Astrocyte of the hippocampus (primary cell): Measurements from ENCODE around the gene RBFA.

Source experiments
- DNase-seq: peaks from one replicate; pipeline ENCODE4 v3.0.0; 2011; ENCODE audit warnings: low read depth, low spot score

RBFA gene

DNA sequence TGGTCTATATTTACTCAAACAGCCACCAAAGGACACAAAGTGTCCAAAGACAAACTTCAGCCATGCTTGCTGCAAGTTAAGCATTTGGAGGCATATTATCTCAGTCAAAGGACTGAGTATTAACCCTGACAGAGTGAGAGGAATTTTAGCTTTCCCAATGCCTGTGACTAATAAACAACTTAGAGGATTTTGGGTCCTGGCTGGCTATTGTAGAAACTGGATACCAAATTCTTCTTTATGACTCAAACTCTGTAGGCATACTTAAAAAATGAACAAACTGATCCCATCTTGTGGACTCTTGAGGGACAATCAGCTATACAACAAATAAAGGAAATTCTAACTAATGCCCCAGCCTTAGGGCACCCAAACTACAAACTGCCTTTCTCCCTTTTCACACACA, 6.5 kb upstream of the RBFA start:
- DNase-seq, result peak; percentile 13

DNA sequence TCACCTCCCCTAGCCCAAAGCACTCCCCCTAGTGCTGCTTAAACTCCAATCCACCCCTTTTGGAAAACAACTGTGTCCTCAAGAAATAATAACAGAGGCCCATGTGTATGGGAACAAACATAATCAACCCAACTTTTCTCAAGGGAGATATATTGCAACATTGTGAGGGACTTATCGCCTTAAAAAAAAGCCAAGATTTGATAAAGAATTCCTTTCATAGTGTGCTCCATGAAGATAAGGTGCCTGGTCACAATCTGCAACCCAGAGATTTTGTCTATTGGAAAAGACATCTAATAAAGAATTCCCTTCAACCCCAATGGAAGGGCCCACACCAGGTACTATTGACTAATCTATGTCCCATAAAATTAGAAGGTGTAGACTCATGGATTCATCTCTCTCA, 4.5 kb upstream of the RBFA start:
- DNase-seq, result no peak

DNA sequence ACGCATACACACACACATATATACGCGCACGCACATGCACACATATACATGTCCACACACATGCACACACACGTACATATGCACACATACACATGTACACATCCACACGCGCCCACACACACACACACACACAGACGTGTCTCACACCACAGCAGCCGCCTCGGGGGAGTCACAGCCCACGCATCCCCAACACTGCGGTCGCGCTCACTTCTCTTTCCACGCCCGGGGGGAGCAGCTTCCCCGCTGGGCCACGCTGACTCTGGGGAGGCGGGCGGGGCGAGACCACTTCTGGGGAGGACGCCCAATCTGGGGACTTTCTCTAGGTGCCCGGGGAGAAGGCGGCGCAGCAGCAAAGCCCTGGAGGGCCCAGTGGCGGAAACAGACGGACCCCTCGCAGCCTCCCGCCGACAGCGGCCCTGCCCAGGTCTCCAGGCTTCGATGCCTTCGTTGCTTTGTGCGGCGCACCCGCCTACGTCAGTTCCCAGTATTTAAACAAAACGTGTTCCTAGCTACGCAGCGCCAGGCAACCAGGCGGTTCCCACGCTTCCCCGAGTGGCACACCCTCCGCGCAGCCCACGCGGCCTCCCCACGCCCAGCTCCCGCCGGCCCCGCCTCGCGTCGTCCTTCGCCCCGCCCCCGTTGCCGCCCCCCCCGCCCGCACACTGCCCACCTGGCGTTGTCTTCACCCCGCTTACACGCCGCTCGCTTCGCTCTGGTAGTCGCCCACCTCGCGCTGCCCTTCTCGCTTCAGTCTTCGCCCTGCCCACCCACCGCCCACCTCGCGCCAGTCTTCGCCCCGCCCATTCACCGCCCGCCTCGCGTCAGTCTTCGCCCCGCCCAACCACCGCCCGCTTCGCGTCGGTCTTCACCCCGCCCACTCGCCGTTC, 810 bp upstream of the RBFA start:
- DNase-seq, result no peak

DNA sequence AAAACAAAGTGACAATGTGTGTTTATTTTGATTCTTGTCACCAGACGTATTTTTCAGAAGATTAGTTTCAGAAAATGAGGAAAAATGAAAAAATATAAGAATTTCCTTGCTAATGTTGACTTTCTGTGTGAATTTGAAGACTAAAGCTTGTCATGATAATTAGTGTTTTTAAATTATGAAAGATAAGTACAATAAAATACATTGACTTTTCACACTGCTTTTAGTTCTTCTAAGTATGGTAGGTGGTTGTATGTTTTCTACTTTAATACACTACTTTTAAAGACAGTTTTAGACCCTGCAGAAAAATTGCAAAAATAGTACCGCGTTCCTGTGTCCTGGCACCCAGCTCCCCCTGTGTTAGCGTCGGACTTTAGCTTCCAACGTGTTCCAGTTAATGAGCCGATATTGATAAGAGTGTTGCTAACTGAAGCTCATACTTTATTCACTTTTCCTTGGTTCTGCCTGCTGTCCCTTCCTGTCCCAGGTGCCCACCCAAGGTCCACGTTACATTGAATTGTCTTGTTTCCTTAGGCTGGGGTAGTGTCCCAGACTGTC, 695 bp downstream of the RBFA start:
- peak; percentile 17 for DNase-seq

DNA sequence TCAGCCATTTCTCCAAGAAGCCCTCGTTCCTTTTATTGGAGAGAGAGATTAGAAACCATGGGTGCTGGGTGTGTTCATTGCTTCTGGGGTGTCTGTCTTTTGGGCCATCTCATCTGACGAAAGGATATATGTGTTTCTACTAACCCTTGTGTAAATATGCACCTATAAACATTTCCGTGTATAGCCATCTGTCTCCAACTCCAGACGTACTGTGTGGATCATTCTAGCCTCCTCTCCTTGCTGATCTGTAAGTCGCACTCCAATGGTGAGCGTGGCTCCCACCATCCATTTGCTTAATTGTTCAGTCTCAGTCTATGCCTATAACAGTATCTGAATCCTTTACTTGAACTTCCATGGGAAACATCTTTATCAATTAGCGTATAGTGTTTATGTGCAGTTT, 1.8 kb downstream of the RBFA start:
- no peak for DNase-seq

DNA sequence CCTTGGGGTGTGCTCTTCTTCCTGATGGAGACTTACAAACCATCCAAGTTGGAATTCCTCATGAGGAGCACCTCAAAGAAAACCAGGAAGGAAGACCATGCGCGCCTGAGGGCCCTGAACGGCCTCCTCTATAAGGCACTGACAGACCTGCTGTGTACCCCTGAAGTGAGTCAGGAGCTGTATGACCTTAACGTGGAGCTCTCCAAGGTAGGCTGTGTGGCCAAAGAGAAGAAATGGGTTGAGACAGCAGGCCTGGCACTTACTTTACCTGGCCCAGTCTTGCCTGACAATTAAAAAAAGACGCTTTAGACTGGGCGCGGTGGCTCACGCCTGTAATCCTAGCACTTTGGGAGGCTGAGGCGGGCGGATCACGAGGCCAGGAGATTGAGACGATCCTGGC, 3.1 kb downstream of the RBFA start:
- DNase-seq, result no peak

DNA sequence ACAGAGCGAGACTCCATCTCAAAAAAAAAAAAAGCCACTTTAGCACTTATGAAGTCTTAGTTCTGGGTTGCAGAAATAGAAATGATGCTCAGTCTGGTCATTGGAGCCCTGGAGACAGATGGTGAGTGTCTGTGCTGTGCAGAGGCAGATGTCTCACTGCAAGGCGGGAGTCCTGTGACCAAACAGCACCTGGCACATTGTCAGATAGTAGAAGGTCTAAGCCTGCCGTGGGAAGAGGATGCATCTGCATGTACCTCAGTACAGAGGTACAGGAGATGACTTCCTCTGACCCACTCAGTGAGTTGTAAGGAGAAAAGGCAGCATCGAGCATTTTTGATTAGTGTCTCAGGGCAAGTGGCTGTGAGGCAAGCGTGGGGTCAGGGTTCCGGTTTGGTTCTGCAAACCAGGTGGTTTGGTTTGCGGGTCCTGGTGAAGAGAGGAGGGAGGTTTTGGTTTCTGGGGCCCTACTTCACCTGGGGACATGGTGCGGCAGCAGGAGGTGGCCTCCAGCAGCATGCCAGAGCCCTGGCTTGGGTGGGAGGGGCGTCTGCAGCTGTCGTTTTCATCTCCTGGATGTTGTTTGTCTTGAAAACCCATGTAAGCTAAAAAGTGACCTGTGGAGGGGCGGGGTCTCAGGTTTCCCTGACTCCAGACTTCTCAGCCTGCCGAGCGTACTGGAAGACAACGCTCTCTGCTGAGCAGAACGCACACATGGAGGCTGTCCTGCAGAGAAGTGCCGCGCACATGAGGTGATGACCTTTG, 3.8 kb downstream of the RBFA start:
- DNase-seq, result no peak

DNA sequence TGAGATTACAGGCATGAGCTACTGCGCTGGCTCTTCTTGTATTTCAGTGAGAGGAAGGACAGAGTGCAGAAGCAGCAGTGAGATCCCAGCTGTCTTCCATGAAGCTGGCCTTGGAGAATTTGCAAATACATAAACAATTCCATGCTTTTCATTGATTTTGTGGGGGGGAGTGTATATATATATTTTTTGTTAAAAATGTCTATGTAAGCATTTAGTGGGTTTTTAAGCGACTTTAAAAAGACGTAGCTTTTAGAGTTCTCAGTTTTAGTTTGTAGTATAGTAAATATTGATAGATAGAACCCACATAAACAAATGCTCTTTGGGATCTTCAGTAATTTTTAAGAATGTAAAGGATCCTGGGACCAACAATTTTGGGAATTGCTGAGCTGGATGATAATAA, 6.3 kb downstream of the RBFA start:
- DNase-seq, result no peak

DNA sequence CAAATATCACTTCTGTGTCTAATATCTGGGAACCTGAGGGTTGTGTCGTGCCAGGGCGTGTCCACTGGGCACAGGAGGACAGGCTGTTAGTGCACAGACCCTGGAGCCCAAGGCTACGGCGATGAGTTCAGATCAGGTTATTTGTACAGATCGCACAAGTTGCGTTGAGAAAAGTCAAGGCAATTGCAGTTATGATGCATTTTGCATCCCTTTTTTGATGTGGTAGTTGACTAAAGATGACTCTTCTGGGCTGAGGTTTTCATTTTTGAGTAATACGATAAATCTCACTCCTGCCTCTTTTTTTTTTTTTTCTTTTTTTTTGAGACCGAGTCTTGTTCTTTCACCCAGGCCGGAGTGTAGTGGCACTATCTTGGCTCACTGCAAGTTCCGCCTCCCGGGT, 7.2 kb downstream of the RBFA start:
- no peak for DNase-seq

DNA sequence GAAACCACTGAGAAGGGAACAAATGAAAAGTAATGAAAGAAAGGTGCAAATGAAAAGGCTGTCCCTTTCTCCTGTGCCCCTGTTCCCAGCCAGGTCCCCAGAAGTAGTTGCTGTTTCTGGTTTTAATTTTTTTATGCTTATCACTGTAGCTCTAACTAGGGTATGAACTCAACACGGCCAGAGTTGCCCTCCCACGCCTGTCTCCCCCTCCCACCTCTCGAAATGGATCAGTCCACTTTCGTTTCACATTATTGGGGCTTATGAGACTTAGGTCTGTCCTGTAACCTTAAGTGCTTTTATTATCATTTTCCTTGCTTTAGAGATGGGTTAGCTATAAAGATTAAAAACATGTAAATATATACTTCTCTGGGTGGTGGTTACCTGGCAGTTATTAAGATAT, 8.6 kb downstream of the RBFA start:
- DNase-seq, result no peak

DNA sequence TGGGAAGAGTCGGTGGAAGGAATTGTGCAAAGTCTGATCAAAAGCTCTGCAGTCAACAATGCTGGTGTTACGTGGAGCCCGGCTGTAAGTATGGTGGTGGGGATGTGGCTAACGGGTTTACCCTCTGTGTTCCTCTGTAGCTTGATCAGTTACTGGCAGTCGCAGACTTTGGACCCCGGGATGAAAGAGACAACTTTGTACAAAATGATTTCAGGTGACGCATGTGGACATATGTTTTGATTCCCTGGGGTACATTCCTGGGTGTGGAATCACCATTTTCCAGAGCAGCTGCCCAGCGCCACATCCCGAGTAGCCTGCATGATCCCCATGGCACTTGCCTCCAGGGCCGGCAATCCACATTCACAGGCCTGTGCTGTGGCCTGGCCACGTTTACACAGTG, 9.8 kb downstream of the RBFA start:
- no peak for DNase-seq

DNA sequence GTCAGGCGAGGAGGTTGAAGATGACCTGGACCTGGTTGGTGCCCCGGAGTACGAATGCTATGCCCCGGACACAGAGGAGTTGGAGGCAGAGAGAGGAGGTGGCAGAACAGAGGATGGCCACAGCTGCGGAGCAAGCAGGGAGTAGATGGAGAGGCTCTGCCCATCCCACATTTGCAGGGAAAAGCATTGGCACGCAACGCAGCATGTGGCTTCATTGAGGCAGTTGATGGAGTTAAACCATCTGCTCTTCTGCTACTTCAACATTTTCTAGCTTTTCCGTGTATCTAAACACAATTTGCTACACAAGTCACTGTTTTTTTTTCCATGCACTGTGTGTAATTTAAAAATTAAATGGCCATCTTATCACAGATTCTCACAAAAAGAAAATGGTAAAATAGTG, 11.8 kb downstream of the RBFA start:
- no peak for DNase-seq

DNA sequence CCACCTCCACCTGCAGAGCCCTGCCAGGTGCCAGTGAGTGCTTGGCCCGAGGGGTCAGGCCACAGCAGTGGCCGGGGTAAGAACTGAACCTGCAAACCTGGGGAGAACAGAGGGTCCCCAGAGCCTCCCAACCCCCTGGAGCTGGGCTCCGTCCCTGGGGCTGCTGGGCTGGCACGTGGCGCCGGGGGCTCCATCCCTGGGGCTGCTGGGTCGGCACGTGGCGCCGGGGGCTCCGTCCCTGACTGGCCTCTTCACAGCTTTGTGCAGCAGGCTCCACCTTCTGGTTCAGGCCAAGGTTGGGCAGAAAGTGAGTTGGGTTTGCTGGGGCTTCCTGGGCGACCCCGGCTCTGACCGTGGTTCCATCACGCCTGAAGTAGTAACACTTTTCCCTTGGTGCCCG, 12.2 kb downstream of the RBFA start:
- no peak for DNase-seq

DNA sequence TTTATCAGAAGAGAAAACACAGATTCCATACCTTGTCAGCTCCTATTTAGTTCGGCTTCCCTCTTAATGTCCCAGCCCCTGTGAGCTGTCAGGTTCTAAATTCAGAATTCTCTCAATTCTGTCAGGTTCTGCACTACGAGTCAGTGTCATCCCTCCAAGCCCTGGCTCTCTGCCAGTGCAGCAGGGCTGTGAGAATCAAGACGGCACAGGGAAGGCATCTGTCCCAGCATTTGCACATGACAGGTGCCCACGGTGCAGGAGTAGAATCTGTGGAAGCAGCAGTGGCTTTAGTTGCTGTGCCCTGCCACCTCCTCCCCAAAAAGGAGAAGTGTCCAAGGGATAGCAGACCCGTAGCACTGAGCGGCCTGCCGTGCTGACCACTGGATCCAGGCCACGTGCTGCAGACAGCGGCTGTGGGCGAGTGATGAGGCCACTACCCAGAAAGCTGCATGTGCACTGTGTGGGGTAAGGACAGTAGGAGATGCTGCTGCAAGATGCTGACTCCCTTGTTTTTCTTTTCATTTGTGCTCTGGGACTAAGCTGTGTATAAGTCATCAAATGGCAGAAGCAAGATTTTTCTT, 12.8 kb downstream of the RBFA start:
- DNase-seq, result no peak

DNA sequence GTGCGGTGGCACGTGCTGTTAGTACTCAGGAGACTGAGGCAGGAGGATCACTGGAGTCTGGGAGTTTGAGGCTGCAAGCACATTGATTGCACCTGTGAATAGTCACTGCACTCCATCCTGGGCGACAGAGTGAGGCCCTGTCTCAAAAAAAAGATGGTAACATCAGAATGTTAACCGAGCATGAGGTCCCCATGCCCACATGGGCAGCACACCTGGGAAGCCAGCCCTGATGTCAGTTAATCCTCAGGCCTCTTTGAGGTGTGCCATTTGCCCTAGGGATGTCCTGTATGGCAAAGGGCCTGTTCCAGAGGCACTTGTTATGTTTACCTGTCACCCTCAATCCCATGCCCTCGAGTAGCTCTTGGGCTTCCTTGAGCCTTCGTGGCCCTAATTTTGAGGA, 16.6 kb downstream of the RBFA start:
- no peak for DNase-seq

DNA sequence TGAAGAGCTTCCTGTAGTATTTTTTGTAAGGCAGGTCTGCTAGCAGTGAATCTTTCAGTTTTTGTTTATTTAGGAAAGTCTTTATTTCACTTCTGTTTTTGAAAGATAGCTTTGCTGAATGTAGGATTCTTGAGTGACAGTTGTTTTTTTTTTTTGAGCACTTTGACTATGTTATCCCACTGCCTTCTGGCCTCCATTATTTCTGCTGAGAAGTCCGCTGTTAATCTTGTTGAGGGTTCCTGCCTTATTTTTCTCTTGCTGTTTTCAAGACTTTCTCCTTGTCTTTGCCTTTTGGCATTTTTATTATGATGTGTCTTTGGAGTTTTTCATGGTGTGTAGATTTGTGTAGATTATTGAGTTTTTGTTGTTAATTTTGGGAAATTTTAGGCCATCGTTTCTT, 21.9 kb downstream of the RBFA start:
- no peak for DNase-seq

DNA sequence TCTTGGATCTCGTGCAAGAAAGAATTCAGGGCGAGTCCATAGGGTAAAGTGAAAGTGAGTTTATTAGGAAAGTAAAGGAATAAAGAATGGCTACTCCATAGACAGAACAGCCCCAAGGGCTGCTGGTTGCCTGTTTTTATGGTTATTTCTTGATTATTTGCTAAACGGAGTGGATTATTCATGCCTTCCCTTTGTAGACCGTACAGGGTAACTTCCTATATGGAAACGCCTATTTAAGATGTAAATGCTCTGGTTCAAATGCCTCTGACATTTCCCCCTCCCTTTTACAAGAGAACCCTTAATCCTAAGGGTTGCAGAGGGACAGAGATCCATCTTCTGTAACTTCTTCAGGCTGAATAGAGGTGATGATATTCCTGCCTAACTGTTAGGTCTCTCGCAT, 25.7 kb downstream of the RBFA start:
- DNase-seq, result no peak

DNA sequence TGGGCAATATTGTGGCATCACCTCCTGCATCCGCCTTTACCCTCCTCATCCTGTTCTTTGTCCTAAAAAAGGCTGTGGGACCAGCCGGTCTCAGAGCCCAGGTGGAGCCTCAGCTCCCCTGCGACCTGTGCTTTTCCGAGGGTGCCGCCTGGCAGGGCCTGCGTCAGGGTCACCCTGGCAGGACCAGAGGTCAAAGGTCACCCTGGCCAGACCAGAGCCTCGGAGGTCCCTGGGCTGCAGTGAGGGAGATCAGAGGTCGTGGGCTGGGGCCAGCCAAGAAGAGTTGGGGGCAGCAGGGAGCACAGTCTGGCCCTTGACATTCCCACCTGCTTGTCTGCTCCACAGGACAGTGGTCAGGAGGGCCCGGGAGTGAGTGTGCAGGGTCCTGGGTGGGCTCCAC, 31.5 kb downstream of the RBFA start:
- DNase-seq, result no peak

DNA sequence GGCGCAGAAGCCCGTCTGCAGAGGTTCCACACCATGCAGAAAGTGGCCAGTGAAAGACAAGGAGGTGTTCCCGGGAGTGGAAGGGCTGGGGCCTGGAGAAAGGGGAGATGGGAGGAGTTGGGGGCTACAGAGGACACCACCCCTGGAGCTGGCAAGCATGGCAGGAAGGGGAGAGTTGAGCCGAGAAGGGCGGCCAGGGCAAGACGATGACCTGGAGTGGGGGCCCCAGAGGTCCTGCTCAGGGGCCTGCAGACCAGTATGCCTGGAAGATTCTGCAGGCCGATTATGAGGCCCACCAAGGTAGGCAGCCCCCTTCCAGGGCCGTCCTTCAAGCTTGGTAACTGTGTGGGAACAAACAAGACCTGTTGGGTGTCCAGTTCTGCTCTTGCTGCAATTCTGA, 33.1 kb downstream of the RBFA start:
- DNase-seq, result no peak

DNA sequence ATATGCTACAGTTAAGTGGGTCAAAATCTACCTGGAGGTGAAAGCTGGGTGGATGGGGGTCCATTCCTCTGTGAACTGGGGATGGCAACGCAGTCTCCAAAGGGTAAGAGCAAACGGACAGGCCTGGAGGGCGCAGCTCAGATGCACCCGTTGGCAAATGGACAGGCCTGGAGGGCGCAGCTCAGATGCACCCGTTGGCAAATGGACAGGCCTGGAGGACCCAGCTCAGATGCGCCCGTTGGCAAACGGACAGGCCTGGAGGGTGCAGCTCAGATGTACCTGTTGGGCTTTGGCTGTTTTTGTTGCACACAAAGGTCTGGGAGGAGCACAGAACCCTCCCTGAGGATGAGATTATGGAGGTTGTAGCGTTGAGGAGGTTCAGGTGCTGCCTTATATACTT, 33.7 kb downstream of the RBFA start:
- no peak for DNase-seq

DNA sequence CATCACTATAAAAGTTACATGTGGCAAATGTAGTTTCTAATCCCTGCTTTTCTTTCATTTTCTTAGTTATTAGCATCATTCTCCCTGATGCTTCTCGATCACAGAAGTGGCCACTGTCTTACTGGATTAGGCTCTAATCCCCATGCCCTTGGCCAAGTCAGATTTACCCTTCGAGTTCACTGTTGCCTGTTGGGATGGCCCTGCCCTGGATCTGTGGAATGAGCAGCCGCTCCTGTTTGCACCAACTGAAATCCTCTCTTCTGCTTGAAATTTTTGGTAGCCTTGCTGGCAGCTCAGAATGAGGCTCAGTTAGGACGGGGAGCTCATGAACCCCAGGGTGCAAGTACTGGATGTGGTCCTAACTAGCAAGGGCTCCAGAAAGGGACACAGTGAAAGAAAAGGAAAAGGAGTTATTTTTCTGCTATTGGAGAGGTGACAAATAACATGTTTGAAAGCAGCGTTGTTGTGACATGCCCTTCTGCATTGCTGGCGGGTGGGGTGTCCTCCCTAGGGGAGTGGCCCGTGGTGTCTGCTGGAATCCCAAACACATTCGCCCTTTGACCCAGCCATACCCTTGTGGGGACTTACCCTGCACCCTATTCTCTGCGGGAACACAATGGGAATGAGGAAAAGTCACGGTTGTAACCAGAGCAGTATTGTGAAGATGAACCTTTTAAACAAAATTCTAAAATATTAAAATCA, 34.5 kb downstream of the RBFA start:
- no peak for DNase-seq

DNA sequence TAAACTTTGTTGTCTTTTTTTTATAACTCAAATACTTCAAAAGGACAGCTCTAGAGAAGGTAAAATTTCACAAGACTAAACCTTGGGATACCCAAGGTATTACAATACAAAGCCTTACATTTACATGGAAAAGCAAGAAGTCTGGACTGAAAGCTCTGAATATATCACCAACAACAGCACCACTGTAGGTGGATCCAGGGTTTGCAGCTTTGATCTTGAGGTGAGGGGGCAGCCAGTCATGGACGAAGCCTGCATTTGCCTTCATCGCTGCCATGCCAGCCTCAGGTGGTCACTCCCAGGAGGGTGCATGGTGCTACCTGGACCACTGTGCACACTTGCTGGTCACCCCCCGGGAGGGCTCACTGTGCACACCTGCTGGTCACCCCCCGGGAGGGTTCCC, 36.6 kb downstream of the RBFA start:
- no peak for DNase-seq
